GM18520 (cell line): ENCODE results near the gene ROR1.

Source experiments
- ATAC-seq: cut with Tn5 transposase; IDR thresholded peaks from one replicate; pipeline ENCODE4 v1.9.1; 2021; ENCODE audit not compliant: unreplicated experiment

ROR1 gene

DNA sequence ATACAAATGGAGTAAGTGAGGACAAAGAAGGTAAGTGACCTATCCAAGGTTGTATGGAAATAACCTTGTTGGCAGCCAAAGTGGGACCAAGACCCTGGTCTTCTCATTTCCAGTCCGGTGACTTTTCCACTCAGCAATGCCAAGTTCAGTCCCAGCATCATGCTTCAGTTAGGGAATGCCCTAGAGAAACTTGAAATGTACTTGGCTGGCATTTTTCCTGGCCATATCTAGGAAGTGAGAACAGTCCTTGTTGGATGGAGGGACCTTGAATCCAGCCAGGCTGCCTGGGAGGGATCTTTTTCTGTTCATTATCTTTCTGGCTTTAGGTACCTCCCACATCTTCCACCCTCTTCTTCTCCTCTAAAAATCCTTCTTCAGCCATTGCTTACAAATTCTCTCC, 352.8 kb downstream of the ROR1 start:
- no peak for ATAC-seq

- no peak for ATAC-seq
Observed at GRCh38 chr1:64127297-64127696, 353.5 kb downstream of the ROR1 start.

- no peak for ATAC-seq
Observed at GRCh38 chr1:64129701-64130100, 355.9 kb downstream of the ROR1 start.

GRCh38 chr1:64131155-64131554, 357.3 kb downstream of the ROR1 start:
- no peak for ATAC-seq

- ATAC-seq: no peak
Observed at GRCh38 chr1:64133036-64133435, 359.2 kb downstream of the ROR1 start.

- ATAC-seq: no peak
Observed at GRCh38 chr1:64135462-64136223, 361.8 kb downstream of the ROR1 start.

GRCh38 chr1:64136296-64136695, 362.5 kb downstream of the ROR1 start:
- no peak for ATAC-seq

DNA sequence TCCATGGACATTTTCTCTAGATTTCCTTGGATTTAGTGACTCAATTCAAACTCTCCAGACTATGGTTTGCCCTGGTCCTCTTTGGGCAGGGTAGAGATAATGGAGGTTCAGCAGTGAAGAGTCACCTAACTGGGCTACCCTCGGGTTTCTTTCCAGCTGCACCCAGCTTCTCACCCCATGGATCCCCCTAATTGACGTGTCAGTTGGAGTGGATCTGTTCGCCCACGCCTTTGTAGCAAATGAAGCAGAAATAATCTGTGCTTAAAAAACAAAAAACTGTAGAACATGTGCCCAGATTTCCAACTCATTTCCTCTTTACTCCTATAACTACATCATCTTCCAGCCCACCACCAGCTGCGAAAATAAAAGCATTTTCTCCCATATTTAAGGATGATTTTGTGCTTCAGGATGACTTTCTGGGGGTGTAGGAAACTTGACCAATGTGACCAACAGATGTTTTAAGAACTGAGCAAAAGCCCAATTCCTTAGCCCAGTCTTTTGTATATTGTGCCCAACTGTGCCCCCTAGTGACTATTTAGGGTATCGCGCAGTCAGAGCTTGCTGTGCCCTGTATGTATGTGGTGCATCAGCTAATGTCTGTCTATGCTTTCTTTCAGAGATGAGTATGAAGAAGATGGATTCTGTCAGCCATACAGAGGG, 363.1 kb downstream of the ROR1 start:
- peak; percentile 45 for ATAC-seq

DNA sequence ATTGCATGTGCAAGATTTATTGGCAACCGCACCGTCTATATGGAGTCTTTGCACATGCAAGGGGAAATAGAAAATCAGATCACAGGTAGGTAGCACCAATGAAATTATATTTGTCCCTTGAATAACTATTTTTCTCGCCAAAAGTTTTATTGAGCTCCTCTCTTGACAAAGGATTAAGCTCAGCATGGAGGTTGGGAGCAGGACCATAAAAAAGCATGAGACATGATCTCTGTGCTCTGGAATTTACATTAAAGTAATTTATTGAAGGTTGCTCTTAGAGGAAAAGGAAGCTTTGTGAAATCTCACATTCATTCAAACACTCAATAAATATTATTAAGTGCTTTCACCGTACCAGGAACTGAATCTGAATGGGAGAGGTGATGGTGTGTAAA, 363.6 kb downstream of the ROR1 start:
- no peak for ATAC-seq

DNA sequence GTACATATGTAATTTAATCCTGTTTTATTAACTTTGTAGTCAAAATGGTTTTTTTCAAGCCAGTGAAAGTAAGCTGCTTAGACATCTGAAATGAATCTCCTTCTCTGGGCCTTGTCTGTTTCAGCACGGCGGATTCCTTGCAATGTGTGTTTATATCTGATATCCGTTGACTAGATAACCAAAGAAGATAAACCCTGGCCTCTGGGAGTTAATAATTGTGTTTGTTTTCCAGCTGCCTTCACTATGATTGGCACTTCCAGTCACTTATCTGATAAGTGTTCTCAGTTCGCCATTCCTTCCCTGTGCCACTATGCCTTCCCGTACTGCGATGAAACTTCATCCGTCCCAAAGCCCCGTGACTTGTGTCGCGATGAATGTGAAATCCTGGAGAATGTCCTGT, 366.1 kb downstream of the ROR1 start:
- no peak for ATAC-seq

DNA sequence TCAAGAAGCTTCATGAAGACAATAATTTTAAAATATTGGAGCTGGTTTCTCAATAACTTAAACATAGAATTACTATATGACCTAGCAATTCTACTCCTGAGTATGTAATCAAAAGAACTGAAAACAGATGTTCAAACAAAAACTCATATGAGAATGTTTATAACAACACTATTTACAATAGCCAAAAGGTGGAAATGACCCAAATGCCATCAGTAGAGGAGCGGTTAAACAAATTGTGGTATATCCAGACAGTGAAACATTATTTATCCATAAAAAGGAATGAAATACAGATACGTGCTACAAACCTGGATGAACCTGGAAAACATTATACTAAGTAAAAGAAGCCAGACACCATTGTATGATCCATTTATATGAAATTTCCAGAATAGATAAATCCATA, 366.8 kb downstream of the ROR1 start:
- ATAC-seq: no peak

DNA sequence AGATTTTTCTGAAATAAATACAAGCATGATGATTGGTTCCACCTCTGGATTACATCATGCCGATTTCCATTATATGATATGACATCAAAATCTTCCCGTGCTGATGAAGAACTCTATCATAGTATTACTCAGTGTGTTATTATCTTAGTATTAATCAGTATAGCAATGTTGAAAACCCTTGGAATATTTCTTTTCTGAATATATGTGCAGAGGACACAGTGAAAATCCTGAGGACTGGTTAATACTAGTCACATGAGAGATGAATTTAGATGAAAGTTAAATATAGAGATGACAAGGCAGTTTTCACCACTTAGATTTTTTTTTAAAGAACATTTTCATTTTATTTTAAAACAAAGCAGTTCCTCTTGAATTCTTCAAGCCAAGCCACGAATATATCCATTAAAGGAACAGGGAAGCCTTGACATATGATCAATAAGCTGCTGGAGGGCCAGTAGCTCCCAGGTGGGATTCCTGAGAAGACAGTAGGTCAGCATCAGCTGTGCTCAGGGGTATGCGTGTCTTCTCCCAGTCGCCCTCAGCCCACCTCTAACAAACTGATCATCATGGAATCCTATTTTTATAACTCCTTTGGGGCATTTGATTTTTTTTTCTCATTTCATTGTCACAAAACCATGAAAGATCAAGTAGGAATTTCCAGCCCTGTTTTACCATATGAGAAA, 373.4 kb downstream of the ROR1 start:
- ATAC-seq: no peak

DNA sequence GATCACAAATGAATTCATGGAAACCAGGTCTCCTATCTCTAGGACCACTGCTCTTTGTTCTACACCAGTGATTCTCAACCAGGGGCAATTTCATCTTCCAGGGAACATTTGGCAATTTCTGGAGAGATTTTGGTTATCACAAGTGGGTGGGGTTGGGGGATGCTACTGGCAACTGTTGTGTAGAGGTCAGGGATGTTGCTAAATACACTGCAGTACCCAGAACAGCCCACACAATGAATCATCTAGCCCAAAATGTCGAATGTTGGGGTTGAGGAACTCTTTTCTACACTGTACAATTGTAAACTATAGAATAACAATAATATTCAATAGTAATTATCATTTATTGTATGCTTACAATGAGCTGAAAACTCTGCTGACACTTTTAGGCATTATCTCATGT, 373.9 kb downstream of the ROR1 start:
- no peak for ATAC-seq

GRCh38 chr1:64150266-64150665, 376.4 kb downstream of the ROR1 start:
- ATAC-seq: no peak

GRCh38 chr1:64150729-64151230, 377.0 kb downstream of the ROR1 start:
- no peak for ATAC-seq

DNA sequence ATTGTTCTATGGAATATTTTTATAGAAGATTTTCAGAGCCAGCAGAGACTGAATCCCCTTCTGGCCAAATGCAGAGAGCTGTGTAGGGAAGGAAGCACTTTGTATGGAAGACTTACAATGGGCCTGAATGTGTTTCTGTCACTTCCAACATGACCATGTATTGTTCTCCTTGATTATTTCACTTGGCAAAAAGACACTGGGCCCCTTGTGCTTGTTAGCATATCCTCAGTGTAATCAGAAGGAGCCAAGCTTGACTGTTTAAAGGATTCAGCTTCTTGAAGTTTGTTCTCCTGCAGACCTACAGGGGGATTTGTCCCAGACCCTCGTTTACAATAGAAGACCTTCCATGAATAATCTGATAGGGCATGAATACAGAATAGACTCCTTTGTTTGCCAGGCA, 381.5 kb downstream of the ROR1 start:
- ATAC-seq: no peak

DNA sequence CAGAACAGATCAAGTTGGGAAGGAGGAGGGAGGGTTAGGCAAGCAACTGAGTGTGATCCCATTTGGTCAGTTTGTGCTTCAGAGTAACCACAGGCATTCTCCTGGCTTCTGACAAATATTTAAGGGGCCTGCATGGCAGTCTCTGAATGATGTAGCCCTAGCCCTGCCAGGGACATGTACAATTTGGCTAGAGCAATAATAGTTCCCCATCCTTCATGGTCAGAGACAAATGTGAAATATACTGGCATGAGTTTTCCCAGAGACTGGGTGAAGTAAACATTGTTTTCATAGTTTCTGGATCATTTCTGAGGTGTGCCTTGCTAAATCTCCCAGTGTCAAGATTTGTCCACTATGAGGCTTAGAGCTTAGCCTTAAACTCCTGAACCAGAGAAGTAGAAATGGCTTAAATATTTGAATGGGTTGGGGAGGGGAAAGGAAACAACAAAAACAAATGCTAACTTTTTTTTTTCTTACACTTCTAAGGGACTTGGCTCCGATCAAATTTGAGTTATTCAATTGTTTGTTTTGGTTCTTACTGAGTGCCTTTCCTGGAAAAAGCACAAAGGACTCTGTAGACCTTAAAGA, 387.6 kb downstream of the ROR1 start:
- ATAC-seq: no peak

GRCh38 chr1:64162151-64162550, 388.3 kb downstream of the ROR1 start:
- ATAC-seq: no peak

- no peak for ATAC-seq
Observed at GRCh38 chr1:64162804-64163203, 389.0 kb downstream of the ROR1 start.

DNA sequence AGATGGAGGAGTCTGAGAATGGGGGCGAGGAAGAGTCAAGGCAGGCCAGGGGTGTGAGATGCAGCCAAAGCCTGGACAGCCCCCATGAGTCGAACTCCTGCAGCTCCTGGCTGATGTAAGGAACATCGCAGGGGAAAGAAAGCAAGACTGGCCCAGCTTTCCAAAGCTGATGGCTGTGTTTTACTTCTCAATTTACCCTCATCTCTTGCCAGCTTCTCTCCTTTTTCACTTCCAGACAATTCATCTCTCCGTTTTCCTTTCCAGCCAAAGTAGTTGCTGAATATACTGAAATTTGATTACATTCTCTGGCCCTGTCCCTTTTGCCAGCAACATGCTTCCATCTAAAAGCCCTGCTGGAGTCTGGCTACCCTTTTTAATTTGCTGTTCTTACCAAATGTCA, 389.6 kb downstream of the ROR1 start:
- no peak for ATAC-seq

GRCh38 chr1:64163970-64164369, 390.2 kb downstream of the ROR1 start:
- no peak for ATAC-seq

GRCh38 chr1:64166629-64167028, 392.8 kb downstream of the ROR1 start:
- no peak for ATAC-seq
